Spleen (tissue), 7 donors: Measurements from ENCODE around the gene ACKR2.

Source experiments
- POLR2AphosphoS5 ChIP-seq, 3 donors: sonication (generic); formaldehyde crosslinking; IDR thresholded peaks; one replicate each; pipeline ENCODE4 v1.5.1; 2017; ENCODE audit warnings: antibody characterized with exemption in 3 of 3
- TF ChIP-seq, protein P1 (sequence below), 11 experiments: fragments of 200-600 bp in 7 of 11; fragments of 450-650 bp in 4 of 11; sonication (generic) in 4 of 11; IDR thresholded peaks in 8 of 11; conservative IDR thresholded peaks in 3 of 11; 1 replicate in 7 of 11; 2 replicates in 4 of 11; pipeline versions ENCODE4 v1.4.0 to v1.8.0; 2016 to 2021; ENCODE audit warnings: antibody characterized with exemption in 11 of 11, inconsistent platforms in 4 of 11, mild to moderate bottlenecking in 1 of 11
- donor health status: DM: no; HTN: no; CAD: no; lungs with moderate emphysema.
- donor health status: DM: no; HTN: no; CAD: no.
- donor health status: DM: no; HTN: no; CAD: no.

DNA sequence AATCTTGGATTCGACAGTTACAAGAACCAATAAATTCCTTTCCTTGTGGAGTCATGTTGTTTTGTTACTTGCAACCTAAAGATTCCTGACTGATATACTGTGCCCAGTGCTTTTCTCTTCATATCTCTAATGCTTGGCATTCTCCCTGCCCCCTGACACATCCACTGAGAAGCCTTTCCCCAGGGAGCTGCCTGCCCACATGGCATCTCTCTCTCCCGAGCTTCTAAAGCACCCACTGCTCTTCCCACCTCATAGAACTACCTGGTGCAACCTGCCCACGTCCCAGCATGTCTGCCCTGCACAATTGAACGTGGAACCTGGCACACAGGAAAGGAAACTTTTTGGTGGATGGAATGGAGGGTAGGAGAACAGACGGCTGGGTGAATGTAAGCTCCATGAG, 59.6 kb downstream of the ACKR2 start:
- TF ChIP-seq, protein P1, sequence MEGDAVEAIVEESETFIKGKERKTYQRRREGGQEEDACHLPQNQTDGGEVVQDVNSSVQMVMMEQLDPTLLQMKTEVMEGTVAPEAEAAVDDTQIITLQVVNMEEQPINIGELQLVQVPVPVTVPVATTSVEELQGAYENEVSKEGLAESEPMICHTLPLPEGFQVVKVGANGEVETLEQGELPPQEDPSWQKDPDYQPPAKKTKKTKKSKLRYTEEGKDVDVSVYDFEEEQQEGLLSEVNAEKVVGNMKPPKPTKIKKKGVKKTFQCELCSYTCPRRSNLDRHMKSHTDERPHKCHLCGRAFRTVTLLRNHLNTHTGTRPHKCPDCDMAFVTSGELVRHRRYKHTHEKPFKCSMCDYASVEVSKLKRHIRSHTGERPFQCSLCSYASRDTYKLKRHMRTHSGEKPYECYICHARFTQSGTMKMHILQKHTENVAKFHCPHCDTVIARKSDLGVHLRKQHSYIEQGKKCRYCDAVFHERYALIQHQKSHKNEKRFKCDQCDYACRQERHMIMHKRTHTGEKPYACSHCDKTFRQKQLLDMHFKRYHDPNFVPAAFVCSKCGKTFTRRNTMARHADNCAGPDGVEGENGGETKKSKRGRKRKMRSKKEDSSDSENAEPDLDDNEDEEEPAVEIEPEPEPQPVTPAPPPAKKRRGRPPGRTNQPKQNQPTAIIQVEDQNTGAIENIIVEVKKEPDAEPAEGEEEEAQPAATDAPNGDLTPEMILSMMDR (IDR thresholded peaks at IDR 0.05 in 8 of 11, conservative IDR thresholded peaks at IDR 0.05 in 3 of 11): no peak
- no peak for TF ChIP-seq POLR2AphosphoS5 (IDR thresholded peaks at IDR 0.05)
